Lower lobe of right lung (tissue), 2 donors: Measurements from ENCODE around the gene SMIM21. TPM values are rescaled to one million over a fixed set of nuclear protein-coding genes. Genes with fewer than 3 reads are reported as not detected.
A peak's percentile ranks its signal among the peaks of the same experiment; 100 is the strongest.

Experiments
- ATAC-seq, 2 donors: fragments of 200-7000 bp; cut with Tn5 transposase; one replicate each; pipeline ENCODE4 v1.9.1; 2020 to 2022; ENCODE audit warnings: mild to moderate bottlenecking in 2 of 2, moderate library complexity in 2 of 2
- DNase-seq: peaks from one replicate; pipeline ENCODE4 v3.0.0-alpha.2; 2020
- H3K27ac ChIP-seq: fragments of 200-600 bp; one replicate; pipeline ENCODE4 v1.8.0; 2022
- H3K27me3 ChIP-seq: fragments of 200-600 bp; one replicate; pipeline ENCODE4 v1.8.0; 2022; ENCODE audit warnings: low read depth
- H3K36me3 ChIP-seq: fragments of 200-600 bp; one replicate; pipeline ENCODE4 v1.8.0; 2022; ENCODE audit warnings: mild to moderate bottlenecking
- H3K4me1 ChIP-seq: fragments of 200-600 bp; one replicate; pipeline ENCODE4 v1.8.0; 2022
- H3K4me3 ChIP-seq: fragments of 200-600 bp; one replicate; pipeline ENCODE4 v1.8.0; 2022; ENCODE audit warnings: mild to moderate bottlenecking
- H3K9me3 ChIP-seq: fragments of 200-600 bp; one replicate; pipeline ENCODE4 v1.8.0; 2022
- intact Hi-C: fragments of 100-400 bp; cut with DNase I; formaldehyde crosslinking; loops from one replicate; pipeline ENCODE4 v1.11.0; 2022
- total RNA-seq: library from RNA; stranded (reverse); fragmentation: NEBNext Ultra II Directional; extraction: Animal tissue kit (Norgen Biotek cat#: 25700); gene quantifications from one replicate; pipeline ENCODE4 v1.2.1, GENCODE V29; 2021
- TF ChIP-seq, protein P1 (sequence below): fragments of 200-600 bp; IDR thresholded peaks from one replicate; pipeline ENCODE4 v1.8.0; 2022; ENCODE audit warnings: antibody characterized with exemption, mild to moderate bottlenecking
- donor health status: DM: no; HTN: yes; CAD: no; lungs with severe emphysema.

Gene SMIM21
- total RNA-seq, 1 donor from 2014 or later = not detected

DNA sequence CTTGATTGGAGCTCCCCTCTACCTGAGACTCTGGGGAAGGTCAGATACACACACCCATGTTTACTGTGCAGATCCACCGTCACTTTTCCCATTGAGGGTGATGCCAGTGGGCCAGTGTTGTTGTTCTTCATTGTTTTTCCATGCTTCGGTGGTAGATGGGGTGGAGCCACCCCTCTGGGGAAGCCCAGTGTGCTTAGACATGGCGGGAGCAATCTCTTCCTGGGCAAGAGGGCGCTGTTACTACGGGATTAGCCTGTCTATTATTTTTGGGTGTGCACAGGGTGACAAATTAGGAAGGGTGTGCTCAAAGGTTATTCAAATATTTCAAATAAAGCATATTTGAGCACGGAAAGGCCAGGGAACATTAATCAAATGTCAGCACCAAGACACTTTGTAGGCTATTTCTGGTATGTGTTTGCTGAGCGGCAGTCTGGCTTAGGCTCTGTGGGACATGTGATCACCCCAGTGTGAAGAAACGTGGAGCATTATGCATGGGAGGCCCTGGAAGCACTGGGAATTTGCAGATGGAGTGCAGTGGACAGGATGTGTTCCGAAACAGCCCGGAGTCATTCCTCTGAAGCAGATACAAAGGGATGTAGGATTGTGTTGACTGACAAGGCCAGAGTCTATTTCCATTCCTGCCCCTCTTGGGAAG lies 34.8 kb upstream of the SMIM21 start:
- H3K27me3 ChIP-seq = peaks cover 3% of the 10 kb centered on the region
- DNase-seq (no peak), ATAC-seq (peak in 1 of 2 donors; percentile 16)
- H3K9me3 ChIP-seq = no peaks in the 10 kb centered on the region
- no peaks in the 10 kb centered on the region for H3K4me1 ChIP-seq
- TF ChIP-seq, protein P1, sequence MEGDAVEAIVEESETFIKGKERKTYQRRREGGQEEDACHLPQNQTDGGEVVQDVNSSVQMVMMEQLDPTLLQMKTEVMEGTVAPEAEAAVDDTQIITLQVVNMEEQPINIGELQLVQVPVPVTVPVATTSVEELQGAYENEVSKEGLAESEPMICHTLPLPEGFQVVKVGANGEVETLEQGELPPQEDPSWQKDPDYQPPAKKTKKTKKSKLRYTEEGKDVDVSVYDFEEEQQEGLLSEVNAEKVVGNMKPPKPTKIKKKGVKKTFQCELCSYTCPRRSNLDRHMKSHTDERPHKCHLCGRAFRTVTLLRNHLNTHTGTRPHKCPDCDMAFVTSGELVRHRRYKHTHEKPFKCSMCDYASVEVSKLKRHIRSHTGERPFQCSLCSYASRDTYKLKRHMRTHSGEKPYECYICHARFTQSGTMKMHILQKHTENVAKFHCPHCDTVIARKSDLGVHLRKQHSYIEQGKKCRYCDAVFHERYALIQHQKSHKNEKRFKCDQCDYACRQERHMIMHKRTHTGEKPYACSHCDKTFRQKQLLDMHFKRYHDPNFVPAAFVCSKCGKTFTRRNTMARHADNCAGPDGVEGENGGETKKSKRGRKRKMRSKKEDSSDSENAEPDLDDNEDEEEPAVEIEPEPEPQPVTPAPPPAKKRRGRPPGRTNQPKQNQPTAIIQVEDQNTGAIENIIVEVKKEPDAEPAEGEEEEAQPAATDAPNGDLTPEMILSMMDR = no peak
- intact Hi-C loops = no loop called here
- H3K4me3 ChIP-seq = no peak overlapping the region
- H3K27ac ChIP-seq = no peak overlapping the region
- H3K36me3 ChIP-seq = no peaks in the 10 kb centered on the region

GRCh38 chr18:75456199-75456631 lies 28.7 kb upstream of the SMIM21 start:
- Histone ChIP-seq H3K36me3 (no peaks in the 10 kb centered on the region), H3K27me3 (peaks cover 19% of the 10 kb centered on the region), H3K9me3 (no peaks in the 10 kb centered on the region), H3K4me1 (peaks cover 11% of the 10 kb centered on the region), H3K27ac (peak overlapping the region; percentile 26), H3K4me3 (peak overlapping the region; percentile 51)
- ATAC-seq (no peak), DNase-seq (no peak)
- intact Hi-C loops = no loop called here
- TF ChIP-seq, protein P1 = no peak

- intact Hi-C loops = no loop called here
- no peaks in the 10 kb centered on the region for H3K9me3 ChIP-seq
- no peaks in the 10 kb centered on the region for H3K36me3 ChIP-seq
- H3K27ac ChIP-seq = peak overlapping the region; percentile 26
- peak; percentile 62 to 68 for ATAC-seq
- TF ChIP-seq, protein P1 = no peak
- no peak for DNase-seq
- H3K4me3 ChIP-seq = peak overlapping the region; percentile 51
- H3K4me1 ChIP-seq = peaks cover 11% of the 10 kb centered on the region
- peaks cover 19% of the 10 kb centered on the region for H3K27me3 ChIP-seq
These were observed 28.0 kb upstream of the SMIM21 start for GRCh38 chr18:75455249-75456198.

DNA sequence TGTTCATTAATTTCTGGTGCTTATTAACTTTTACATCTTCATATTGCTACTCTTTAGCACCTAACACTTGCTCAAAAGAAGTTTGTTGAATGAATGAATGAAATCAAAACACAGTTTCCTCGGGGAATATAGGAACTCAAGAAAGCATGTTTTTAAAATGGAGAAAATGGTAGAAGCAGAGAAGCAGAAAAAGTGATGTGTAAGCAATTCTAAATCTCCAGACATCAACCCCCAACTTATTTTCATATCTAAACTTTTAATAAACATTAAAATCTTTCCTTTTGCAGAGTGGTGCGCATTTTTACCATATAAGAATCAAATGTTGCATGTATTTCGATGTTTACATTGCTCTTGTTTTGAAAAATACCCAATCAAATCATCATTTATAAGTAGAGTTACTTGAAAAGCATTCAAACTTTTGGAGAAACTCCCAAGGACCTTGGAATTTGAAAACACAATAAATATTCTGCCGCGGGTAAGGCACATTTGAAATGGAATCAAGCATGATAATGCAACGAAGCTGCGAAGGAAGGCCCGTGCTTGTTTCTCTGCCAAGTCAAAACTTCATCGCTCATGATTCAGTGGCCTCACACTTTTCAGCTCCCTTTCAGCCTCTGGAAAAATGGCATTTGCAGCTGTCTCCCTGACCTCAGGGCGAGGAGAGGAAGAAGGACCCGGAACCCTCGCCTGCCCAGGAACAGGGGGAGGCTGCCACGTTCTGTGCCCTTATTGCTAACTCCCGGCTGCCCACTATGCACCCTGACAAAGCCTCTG lies 26.7 kb upstream of the SMIM21 start:
- intact Hi-C loops = no loop called here
- ATAC-seq (no peak), DNase-seq (no peak)
- Histone ChIP-seq H3K9me3 (no peaks in the 10 kb centered on the region), H3K36me3 (no peaks in the 10 kb centered on the region), H3K4me1 (peaks cover 11% of the 10 kb centered on the region), H3K4me3 (no peak overlapping the region), H3K27ac (no peak overlapping the region), H3K27me3 (peaks cover 19% of the 10 kb centered on the region)
- TF ChIP-seq, protein P1 = no peak

- H3K27ac ChIP-seq = no peak overlapping the region
- no peak overlapping the region for H3K4me3 ChIP-seq
- ATAC-seq (no peak), DNase-seq (no peak)
- intact Hi-C loops = no loop called here
- H3K4me1 ChIP-seq = peaks cover 7% of the 10 kb centered on the region
- no peaks in the 10 kb centered on the region for H3K9me3 ChIP-seq
- TF ChIP-seq, protein P1 = no peak
- H3K27me3 ChIP-seq = peaks cover 16% of the 10 kb centered on the region
- H3K36me3 ChIP-seq = no peaks in the 10 kb centered on the region
These were observed 23.4 kb upstream of the SMIM21 start for GRCh38 chr18:75450906-75451305.
